ENCODE data around the gene NMNAT3.

GRCh38 chr3:139660269-139660668 lies 17.5 kb downstream of the NMNAT3 start:
- no peak for TF ChIP-seq POLR2A (IDR thresholded peaks at IDR 0.05; ENCODE audit: low read depth, low read length)
- TF ChIP-seq POLR2AphosphoS5 (IDR thresholded peaks at IDR 0.05; ENCODE audit: low read depth, low read length), result no peak
- no peak for TF ChIP-seq TAF1 (IDR thresholded peaks at IDR 0.05; ENCODE audit: borderline replicate concordance, low read depth, low read length)
